Hepatic stellate cell (primary cell): ENCODE results near the gene PROS1.

Source experiments
- DNase-seq: peaks from one replicate; pipeline ENCODE4 v3.0.0; 2011; ENCODE audit warnings: low spot score

The PROS1 gene

DNA sequence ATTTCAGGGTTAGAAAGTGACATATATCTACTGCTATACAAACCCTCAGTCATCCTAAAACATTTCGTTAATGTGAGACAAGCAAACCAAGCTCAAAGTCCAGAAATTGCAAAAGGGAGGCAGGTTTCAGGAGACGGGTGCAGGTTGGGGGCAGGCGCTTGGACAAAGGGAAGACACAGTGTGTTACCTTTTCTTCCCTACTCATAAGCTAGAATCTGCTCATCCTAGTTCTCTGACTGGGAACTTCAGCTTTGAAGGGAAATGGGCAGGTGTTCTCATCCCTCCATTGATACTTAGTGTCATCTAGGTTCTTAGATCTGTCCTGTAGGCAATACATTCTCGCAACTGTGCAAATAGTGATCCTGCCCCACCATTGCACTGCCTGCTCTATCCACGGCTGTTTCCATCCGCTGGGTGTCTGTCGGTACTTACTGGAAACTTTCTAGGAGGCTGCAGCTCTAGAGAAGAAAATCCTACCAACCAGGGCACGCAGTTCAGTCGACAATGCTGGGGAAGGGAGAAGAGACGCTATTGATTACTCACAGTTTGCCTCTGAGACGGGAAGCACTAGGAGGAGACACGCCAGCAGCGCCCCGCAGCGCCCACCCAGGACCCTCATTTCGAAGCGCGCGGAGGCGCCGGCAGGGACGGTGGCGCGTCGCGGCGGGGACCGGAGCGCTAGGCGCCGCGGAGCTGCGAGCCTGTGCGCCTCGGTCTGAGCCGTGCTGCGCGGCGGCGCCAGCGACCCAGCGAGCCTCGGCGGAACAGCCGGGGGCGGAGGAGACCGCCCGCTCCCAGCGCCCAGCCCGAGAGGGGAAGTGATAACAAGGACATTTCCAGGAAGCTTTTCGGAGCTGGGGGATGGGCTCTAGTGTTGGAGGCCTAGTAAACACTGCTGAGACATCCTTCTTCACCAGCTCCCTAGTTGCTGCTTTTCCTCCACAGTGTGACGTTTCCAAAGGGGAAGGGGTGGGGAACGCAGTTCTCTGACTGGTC is at the start of gene PROS1:
Gene PROS1 (minus strand): TSS at position 766 of the 996 bp plus-strand sequence. CDS start 147 bp downstream, at position 619.
- peak; percentile 60 for DNase-seq

DNA sequence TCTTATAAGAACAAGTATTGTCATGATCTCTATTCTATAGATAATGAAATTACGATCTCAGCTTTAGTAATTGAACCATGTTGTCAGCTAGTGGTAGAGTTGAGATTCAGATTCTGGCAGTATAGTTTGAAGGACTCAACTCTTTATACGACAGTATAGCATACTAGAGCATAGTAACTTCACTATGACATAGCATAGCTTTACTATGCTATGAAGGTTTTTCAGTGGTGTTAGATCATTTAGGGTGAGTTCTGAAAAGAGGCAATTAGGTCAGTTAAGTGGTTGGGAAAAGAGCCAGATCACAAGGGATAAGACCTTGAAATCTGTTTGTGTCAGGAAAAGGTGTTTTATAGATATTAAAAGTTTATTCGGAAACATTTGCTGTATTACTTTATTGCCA is 46.6 kb upstream of the PROS1 start:
- DNase-seq, result no peak

DNA sequence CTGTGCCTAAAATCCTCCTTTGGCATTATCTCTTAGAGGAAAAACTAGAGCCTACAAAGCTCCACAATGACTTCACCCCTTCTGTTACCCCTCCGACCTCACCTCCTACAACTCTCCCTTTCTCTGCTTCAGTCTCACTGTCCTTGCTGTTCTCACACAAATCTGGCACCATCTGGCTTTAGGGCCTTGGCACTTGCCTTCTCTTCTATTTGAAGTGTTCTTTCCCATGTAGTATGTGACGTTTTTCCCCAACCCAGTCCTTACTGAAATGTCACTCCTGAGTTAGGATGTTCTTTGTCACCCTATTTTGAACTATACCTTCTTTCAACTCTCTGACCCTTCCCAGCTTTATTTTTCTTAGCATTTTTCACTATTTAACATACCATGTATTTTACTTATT is 46.0 kb upstream of the PROS1 start:
- DNase-seq, result no peak

DNA sequence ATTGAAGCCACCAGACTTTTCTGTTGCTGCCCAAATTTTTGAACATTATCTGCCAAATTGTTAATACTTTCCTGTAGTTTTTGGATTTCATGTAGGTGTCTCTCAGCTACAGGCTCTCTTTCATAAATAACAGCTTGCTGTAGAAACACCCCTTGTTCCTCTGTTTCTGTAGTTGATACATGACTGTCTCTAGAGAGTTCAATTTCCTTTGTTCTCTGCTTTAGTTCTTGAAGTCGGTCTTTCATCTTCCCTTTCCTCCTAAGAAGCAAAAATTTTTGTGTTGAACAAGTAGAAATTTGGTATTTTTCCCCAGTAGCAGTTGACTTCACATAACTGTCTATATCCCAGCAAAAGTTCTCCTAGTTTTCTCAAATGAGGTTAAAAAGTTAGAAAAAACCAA is 41.3 kb upstream of the PROS1 start:
- DNase-seq, result no peak

DNA sequence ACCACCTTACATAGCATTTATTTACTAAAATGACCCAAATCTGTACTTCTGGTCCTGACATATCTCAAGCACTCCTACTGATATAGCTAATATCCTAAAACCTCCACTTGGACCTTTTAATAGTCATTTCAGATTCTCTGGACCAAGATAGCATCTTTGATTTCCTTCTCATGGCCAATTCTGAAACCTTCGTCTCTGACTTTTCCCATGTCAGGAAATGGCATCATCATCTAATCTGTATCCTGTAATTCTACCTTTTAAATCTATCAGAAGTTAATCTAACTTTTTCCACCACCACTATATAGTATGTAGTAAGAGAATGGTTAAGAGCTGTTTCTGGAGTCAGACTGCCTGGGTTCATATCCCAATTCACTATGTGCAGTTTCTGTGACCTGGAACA is 38.5 kb upstream of the PROS1 start:
- DNase-seq, result no peak

DNA sequence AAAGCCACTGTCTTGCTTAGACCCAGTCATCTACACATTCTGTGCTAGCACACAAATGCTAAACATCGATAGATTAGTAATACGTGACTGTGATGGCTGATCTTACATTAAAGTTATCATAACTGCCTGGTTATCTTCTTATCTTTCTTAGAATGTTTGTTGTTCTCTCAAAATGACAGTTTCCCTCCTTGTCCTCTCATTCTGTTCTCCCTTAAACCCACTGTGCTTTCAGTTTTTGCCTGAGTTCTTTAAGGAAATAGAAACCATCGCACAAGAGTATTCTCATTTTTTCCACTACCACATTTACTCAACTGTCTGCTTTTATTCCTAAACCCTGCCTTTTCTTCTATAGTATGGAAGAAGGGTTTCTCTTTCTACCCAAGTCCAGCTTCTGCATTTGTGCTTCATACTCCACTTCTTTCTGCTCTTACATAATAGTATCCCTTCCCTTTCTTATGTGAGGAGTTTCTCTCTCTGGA is 37.6 kb upstream of the PROS1 start:
- no peak for DNase-seq

DNA sequence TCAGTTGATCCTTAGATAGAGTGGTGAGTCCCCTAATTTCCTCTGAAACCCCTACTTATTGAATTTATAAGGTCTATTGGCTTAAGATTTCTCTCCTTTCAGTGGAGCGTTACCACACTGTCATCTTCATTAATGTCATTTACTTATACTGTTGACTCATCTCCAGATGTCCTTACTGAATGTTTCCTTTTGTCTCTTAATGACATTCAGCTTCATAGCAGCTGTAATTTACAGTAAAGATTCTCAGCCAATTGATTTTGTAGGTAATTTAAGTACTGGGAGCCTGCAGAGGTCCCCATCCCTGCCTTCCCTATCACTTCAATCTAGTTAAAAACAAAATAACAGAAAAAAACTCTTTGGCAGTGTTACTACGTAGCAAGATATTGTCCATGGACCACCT is 35.9 kb upstream of the PROS1 start:
- no peak for DNase-seq

DNA sequence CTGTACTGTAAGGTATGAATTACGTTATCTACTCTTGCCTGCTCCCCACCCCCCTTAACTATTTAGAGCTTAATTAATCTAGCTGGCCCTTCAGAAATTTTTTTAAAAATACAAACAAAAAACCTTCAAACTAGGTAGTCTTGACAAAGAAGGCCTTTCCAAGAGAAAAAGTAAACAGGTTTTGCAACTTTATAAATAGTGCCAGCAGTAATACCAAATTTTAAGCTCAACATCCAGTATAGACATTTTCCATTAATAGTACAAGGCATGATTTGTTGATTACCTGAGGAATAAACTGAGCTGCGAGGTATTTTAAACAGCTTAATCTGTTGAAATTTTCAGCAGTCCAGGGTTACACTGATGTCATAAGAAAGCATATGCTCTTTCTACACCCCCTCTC is 34.6 kb upstream of the PROS1 start:
- DNase-seq, result no peak

DNA sequence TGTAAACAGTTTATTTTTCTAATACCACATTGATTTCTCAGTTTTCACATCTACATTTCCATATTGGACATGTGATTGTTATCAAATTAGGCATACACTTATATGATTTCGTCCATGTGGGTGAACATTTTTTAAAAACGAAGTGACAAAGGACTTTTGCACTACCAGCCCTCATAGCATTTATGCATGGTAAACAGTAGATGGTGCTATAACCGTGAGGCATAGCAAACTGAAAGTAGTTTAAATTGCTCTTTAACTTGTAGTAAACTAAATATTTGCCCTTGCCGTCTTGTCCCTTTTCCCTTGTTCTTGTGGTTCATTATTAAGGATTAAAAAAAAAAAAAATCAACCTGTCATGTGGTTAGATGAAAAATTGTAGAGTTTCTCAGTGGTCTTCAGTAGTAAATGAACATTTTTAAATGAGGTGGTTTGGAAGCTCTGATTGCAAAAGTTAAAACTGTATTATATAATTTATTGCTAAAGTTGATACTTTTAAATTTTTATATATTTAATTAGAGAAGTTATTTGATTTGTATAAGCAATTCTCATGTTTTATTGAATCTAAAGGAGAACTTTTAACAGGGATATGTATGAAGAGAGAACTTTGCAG is 30.7 kb upstream of the PROS1 start:
- DNase-seq, result peak; percentile 19

DNA sequence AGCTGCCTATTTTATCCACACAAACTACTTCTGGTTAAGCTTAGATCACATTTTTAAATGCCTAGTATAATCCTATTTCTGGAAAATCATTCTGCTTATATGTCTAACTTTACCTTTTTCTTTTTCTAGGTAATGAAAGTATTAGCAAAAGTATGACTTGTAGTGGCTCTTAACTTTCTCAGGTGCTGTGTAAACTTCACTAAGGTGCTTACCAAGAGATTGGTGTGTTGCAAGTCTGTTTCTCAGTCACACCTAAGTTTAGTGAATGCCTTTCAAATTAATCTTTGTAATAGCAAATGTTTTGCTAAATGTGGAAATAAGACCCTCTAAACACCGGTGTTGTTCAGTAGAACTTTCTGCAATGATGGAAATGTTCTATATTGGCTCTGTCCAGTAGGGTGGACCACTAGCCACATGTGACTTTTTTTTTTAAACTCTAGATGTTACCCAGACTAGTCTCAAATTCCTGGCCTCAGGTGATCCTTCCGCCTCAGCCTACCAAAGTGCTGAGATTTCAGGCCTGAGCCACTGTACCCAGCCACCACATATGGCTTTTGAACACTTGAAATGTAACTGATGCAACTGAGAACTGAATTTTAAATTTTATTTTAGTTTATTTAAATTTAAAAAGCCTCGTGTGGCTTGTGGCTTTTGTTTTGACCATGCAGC is 28.3 kb upstream of the PROS1 start:
- no peak for DNase-seq

DNA sequence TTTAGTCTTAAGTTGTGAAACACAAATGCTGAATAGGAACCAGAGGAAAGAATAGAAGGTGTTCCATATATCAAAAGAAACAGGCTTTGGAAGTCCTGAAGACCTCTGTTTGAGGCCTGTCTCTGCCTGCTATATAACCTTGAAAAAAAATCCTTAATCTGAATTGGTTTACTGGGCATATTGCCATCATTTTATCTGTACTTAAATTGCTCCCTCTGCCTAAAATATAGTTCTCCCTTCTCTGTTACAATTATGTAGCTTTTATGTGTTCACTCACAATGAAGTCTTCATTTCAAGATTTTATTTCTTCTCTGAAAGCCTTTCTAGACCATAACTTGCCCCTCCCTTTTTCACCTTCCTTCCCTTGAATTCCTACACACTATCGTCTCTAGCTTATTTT is 27.5 kb upstream of the PROS1 start:
- no peak for DNase-seq

DNA sequence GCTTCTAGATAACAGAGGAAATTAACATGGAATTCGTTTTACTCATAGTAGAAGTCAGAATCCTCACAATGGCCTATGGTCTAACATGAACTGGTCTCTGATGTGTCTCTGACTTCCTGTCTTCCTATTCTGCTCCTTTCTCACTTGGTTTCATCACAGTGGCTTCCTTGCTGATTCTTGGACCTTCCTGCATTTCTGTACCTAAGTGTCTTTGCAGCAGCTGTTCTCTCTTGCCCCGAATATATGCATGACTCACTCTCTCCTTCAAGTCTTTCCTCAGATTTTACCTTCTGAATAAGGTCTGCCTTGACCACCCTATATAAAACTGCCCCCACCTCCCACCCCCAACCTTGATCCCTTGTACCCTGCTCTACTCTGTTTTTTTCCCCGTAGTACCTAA is 20.4 kb upstream of the PROS1 start:
- DNase-seq, result no peak

DNA sequence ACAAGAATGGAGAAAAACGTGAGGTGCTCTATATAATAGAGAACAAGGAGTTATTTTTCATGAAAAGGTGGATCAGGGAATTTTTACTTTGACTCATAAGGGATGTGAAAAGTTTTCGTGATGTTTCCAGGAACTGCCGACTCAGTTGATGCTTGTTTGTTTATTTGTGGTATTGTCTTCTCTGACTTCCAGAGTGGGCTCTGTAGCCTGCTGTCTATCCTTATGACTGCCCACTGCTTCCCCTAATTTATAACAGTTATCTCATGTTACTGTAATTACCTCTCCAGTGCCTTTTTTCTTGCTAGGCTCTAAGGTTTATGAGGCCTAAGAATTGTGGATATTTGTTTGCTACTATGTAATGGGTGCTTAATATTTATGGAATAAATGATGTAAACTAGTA is 18.5 kb upstream of the PROS1 start:
- no peak for DNase-seq

DNA sequence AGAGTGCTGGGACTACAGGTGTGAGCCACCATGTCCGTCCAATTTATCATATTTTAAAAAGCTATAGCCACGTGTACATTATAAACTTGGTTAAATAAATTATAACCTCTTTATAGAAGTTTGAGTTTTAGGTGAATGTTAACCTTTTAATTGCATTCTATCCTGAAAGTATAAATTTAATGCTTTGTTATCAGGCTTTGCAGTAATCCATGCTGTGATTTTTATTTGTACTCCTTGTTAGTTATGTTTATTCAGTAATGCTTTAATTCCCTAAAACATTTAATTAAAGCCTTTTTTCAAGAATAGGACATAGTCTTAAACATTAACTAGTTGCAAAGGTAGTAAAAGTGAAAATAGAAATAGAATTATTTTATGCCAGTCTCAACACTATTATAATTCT is 17.9 kb upstream of the PROS1 start:
- no peak for DNase-seq

DNA sequence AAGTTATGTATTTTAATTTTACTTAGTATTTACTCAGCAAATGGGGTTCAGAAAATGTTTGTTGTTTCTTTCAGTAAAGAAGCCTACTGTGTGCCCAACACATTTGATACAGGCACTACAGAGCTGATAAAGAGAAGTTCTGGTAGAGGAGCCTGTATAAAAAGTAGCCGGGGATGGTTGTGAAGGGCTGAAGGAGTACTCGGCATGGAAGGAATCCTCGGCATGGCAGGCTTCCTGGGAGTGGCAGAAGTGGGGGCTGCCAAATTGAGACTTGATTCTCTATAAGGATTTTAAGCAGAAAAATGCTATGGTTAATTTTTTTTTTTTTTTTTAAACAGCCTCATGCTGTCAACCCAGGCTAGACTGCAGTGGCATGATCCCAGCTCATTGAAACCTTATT is 15.5 kb upstream of the PROS1 start:
- no peak for DNase-seq

DNA sequence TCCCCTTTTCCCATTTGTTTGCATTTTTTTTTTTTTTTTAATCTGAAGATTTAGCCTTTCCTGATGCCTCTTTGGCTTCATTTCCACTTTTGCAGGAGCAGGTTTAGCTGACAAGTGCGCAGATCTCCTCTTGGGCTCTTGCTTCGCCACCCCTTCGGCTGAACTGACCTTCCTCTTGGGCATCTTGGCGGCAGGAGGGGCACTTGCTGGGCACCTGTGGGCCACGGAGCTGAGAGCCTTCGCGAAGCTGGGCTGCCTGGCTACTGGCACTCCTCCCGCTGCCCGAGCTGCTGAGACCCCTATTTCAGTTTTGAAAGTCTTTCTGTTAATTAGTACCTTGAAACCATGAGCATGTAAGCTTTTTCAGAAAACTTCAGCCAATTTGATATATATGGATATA is 15.1 kb upstream of the PROS1 start:
- DNase-seq, result no peak

DNA sequence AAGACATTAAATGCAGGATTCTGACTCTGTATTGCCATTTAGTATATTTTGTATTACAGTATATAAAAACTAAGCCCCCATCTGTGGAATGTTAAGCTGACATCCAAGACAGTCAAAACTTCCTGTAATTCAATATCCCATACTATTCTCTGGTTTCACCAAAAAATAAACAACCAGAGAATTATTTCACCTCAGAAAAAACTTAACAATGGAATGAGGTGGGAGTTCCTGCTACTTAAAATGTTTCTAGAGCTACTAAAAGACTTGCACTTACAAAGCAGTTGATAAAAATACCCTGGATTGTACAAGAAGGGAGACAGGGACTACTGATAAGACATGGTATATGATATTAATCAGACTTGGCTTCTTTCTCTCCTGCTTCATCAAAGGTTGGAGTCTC is 14.6 kb upstream of the PROS1 start:
- DNase-seq, result no peak

DNA sequence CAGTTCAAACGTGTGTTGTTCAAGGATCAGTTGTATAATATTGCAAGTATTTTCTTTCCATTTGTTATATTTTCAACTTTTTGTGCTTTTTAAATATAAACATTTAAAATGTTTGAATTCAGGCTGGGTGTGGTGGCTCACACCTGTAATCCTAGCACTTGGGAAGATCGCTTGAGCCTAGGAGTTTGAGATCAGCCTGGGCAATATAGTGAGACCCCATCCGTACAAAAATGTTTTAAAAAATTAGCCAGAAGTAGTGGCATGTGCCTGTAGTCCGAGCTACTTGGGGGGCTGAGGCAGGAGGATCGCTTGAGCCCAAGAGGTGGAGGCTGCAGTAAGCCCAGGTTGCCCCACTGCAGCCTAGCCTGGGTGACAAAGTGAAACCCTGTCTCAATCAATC is 10.9 kb upstream of the PROS1 start:
- DNase-seq, result no peak

DNA sequence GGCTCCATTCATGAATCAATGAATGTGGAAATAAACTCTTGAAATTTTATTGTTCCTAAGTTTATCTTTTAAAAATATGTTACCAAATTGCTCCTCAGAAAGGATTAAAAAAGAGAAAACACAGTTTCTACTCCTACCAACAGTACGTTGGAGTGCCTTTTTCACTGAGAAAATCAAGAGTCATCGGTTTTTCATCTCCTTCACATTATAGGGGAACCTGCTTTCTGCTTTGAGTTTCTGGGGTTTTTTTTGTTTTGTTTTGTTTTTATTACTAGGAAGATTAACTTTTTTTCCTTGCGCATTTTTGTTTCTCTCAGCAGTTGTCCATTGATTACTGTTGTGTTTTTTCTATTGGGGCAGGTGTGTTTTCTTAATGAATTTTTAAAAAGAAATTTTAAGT is 9.7 kb upstream of the PROS1 start:
- no peak for DNase-seq

DNA sequence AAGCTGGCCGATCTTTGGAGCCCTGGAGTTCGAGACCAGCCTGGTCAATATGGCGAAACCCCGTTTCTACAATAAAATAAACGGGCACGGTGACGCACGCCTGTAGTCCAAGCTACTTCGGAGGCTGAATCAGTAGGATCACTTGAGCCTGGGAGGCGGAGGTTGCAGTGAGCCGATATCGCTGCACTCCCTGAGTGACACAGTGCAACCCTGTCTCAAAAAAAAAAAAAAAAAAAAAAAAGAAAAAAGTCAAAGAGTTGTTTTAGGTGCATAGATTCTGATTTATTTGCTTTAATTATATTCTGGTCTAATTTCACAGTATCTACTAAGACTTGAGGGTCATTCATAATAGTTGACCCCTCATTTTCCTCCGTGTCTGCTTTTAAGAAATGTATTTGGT is 8.0 kb upstream of the PROS1 start:
- DNase-seq, result no peak

DNA sequence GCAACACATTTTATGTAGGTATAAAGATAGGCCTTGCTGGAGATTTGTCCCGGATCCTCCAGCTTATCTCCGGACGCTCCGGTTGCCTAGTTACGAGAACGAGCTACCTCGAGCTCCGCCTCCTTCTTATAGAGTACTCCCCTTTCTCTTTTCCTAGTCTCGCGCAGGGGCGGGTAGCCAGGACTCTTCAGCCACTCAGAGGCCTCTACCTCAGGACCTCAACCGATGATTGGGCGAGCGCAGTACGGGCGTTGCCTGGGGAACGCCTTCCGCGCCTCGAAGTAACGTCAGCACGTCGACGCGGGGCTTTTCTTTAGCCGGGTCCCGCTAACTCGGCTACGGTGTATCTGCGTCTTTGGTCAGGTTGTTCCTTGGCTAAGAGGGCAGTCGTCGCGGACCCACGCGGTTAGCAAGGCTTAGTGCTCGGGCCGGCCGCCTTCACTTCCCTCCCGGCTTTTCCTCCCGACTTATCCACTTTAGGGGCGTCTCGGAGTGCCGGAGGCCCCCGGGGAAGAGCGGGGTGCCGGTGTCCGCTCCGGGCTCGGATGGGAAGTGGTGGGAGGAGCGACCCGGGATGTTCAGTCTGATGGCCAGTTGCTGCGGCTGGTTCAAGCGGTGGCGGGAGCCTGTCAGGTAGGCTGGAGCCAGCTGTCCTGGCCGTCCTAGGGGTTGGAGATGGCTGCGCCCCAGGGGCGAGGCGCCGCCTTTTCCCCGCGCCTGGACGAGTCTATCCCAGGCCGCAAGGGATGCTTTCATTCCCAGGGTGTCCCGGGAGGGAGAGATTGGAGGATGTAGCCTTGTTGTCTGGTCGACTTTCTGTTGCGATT is 6.4 kb upstream of the PROS1 start, which contains the start of gene ARL13B:
Gene ARL13B (plus strand): TSS at position 306 of the 827 bp plus-strand sequence. CDS start 269 bp downstream, at position 575.
- peak; percentile 96 for DNase-seq

DNA sequence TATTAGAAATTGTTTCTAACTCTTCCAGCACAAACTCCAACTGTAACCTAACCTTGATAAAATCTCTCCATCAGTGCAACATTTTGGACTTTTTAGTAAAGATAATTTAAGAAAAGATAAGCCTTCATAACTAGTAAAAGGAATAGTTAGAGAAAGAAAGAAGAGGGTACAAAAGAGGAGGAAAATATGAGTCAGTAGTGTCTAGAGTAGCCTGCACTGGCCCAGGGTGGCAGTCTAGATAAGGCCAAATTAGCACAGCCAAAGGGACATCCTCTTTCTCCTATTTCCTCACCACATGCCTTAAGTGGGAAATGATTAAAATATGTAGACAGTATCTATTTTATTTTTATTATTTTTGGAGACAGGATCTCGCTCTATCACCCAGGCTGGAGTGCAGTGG is 3.7 kb downstream of the PROS1 start:
- no peak for DNase-seq
